HCT116 (cell line): ENCODE data around the gene SEC62. TPM values are rescaled to one million over a fixed set of nuclear protein-coding genes. Genes with fewer than 3 reads are reported as not detected.

Source experiments
- ATAC-seq: fragments of 200-7000 bp; cut with Tn5 transposase; 2 replicates; pipeline ENCODE4 v1.9.1; 2020; ENCODE audit warnings: mild to moderate bottlenecking, moderate library complexity
- BruUV-seq: library from RNA; stranded (reverse); fragments of 400-500 nt; replicated peaks from 2 replicates; lab custom pipeline; 2021; lab: Mats Ljungman, UMichigan
- CTCF ChIA-PET: fragments of 300-600 bp; sonication (Branson Sonifier 250); formaldehyde crosslinking; loops from one replicate; lab custom pipeline; 2021; ENCODE audit warnings: antibody characterized with exemption; lab: Charles Lee
- POLR2A ChIA-PET: fragments of 300-600, 350-600 bp; sonication (Branson Sonifier 250); formaldehyde crosslinking; loops from one replicate; lab custom pipeline; 2021; ENCODE audit warnings: antibody characterized with exemption; lab: Charles Lee
- RAD21 ChIA-PET, 2 experiments: fragments of 300-600 bp; sonication (Branson Sonifier 250); formaldehyde crosslinking; loops; one replicate each; lab custom pipeline; 2023; ENCODE audit warnings: low total read pairs in 2 of 2; ENCODE audit not compliant: uncharacterized antibody in 2 of 2, unreplicated experiment in 2 of 2, low non-redundant PET in 1 of 2; lab: Charles Lee
- DNase-seq: peaks from one replicate; pipeline ENCODE4 v3.0.0-alpha.2; 2010; ENCODE audit warnings: low read depth, low spot score
- H2AFZ ChIP-seq: fragments of 200-600 bp; shearing (Covaris generic), sonication (generic); 2 replicates; pipeline ENCODE4 v1.6.1; 2017; ENCODE audit warnings: low read depth, mixed run types, mixed read lengths, antibody characterized with exemption, low read length; ENCODE audit not compliant: poor library complexity, severe bottlenecking
- H3K27ac ChIP-seq: 2 replicates; pipeline ENCODE4 v1.5.1; 2012; ENCODE audit warnings: low read depth, low read length
- H3K27me3 ChIP-seq: fragments of 200-600 bp; sonication (generic); 2 replicates; pipeline ENCODE4 v1.6.1; 2016; ENCODE audit warnings: mixed run types, low read length, mixed read lengths; ENCODE audit not compliant: insufficient read depth
- H3K36me3 ChIP-seq, 2 experiments: fragments of 200-500 bp in 1 of 2; fragments of 200-600 bp in 1 of 2; sonication (Bioruptor generic) in 1 of 2; sonication (generic) in 1 of 2; 2 replicates each; pipeline versions ENCODE4 v1.5.1 to v1.6.1; 2014 to 2016; ENCODE audit warnings: low read length in 2 of 2, inconsistent platforms in 1 of 2, mixed read lengths in 1 of 2, mixed run types in 1 of 2; ENCODE audit not compliant: insufficient read depth in 2 of 2, control insufficient read depth in 1 of 2
- H3K4me1 ChIP-seq, 2 experiments: fragments of 200-600 bp in 1 of 2; sonication (generic) in 1 of 2; 2 replicates each; pipeline versions ENCODE4 v1.5.1 to v1.6.1; 2012 to 2017; ENCODE audit warnings: low read length in 2 of 2, inconsistent platforms in 1 of 2, mild to moderate bottlenecking in 1 of 2, mixed read lengths in 1 of 2, mixed run types in 1 of 2, moderate library complexity in 1 of 2; ENCODE audit not compliant: insufficient read depth in 2 of 2, control insufficient read depth in 1 of 2
- H3K4me2 ChIP-seq: fragments of 200-600 bp; sonication (generic); 2 replicates; pipeline ENCODE4 v1.6.1; 2017; ENCODE audit warnings: mixed run types, low read length, mixed read lengths
- H3K4me3 ChIP-seq, 2 experiments: fragments of 200-600 bp in 1 of 2; sonication (generic) in 1 of 2; replicated peaks in 1 of 2; 2 replicates each; pipeline ENCODE4 v1.5.1; 2011 to 2016; ENCODE audit warnings: low read length in 2 of 2, control low read depth in 1 of 2, low read depth in 1 of 2, mild to moderate bottlenecking in 1 of 2, mixed read lengths in 1 of 2, mixed run types in 1 of 2
- H3K79me2 ChIP-seq: fragments of 200-600 bp; sonication (generic); 2 replicates; pipeline ENCODE4 v1.6.1; 2017; ENCODE audit warnings: mild to moderate bottlenecking, mixed run types, low read length, moderate library complexity, mixed read lengths; ENCODE audit not compliant: insufficient read depth
- H3K9ac ChIP-seq: fragments of 200-600 bp; sonication (generic); 2 replicates; pipeline ENCODE4 v1.6.1; 2016; ENCODE audit warnings: low read length, mixed read lengths
- H3K9me2 ChIP-seq: fragments of 200-600 bp; sonication (generic), shearing (Covaris generic); 2 replicates; pipeline ENCODE4 v1.6.1; 2017; ENCODE audit warnings: mixed run types, mild to moderate bottlenecking, moderate library complexity; ENCODE audit not compliant: insufficient read depth
- H3K9me3 ChIP-seq, 2 experiments: fragments of 200-500 bp in 1 of 2; fragments of 200-600 bp in 1 of 2; sonication (Bioruptor generic) in 1 of 2; sonication (generic) in 1 of 2; 2 replicates each; pipeline ENCODE4 v1.6.1; 2014 to 2017; ENCODE audit warnings: low read length in 2 of 2, mixed read lengths in 2 of 2, inconsistent platforms in 1 of 2, low read depth in 1 of 2, mild to moderate bottlenecking in 1 of 2, mixed run types in 1 of 2, moderate library complexity in 1 of 2; ENCODE audit not compliant: control insufficient read depth in 1 of 2, insufficient read depth in 1 of 2
- H4K20me1 ChIP-seq: fragments of 200-600 bp; sonication (generic), shearing (Covaris generic); 2 replicates; pipeline ENCODE4 v1.6.1; 2017; ENCODE audit warnings: mixed run types, mild to moderate bottlenecking, moderate library complexity; ENCODE audit not compliant: insufficient read depth
- CBX3 ChIP-seq: IDR thresholded peaks from 2 replicates; pipeline ENCODE4 v1.6.1; 2012; ENCODE audit warnings: low read depth
- ELF1 ChIP-seq: IDR thresholded peaks from 2 replicates; pipeline ENCODE4 v1.6.1; 2012; ENCODE audit warnings: low read depth, borderline replicate concordance
- EZH2 ChIP-seq: fragments of 200-600 bp; sonication (generic); IDR thresholded peaks from 2 replicates; pipeline ENCODE4 v1.6.1; 2017; ENCODE audit warnings: antibody characterized with exemption, mixed run types
- EZH2phosphoT487 ChIP-seq: fragments of 200-600 bp; IDR thresholded peaks from 2 replicates; pipeline ENCODE4 v1.6.1; 2018; ENCODE audit warnings: antibody characterized with exemption, borderline replicate concordance
- FOSL1 ChIP-seq: IDR thresholded peaks from 2 replicates; pipeline ENCODE4 v1.6.1; 2012; ENCODE audit warnings: low read depth
- POLR2A ChIP-seq: IDR thresholded peaks from 2 replicates; pipeline ENCODE4 v1.7.0; 2011; ENCODE audit warnings: borderline replicate concordance; ENCODE audit not compliant: insufficient read depth, insufficient read length; ENCODE audit errors: extremely low read depth
- POLR2AphosphoS5 ChIP-seq: IDR thresholded peaks from 2 replicates; pipeline ENCODE4 v1.6.1; 2011; ENCODE audit warnings: mild to moderate bottlenecking, low read depth, low read length, moderate library complexity
- RAD21 ChIP-seq: IDR thresholded peaks from 2 replicates; pipeline ENCODE4 v1.6.1; 2012; ENCODE audit warnings: low read depth, mild to moderate bottlenecking
- SIN3A ChIP-seq: IDR thresholded peaks from 2 replicates; pipeline ENCODE4 v1.6.1; 2012; ENCODE audit warnings: low read depth
- SP1 ChIP-seq: IDR thresholded peaks from 2 replicates; pipeline ENCODE4 v1.6.1; 2012; ENCODE audit warnings: low read depth
- SRF ChIP-seq: IDR thresholded peaks from 2 replicates; pipeline ENCODE4 v1.6.1; 2012; ENCODE audit warnings: low read depth
- TCF7L2 ChIP-seq: IDR thresholded peaks from 2 replicates; pipeline ENCODE4 v1.7.0; 2011; ENCODE audit warnings: borderline replicate concordance, inconsistent platforms; ENCODE audit not compliant: insufficient read depth, insufficient read length; ENCODE audit errors: extremely low read depth
- ZFX ChIP-seq: fragments of 450-650 bp; IDR thresholded peaks from 2 replicates; pipeline ENCODE4 v1.6.1; 2017
- intact Hi-C: fragments of 100-400 bp; cut with micrococcal nuclease; formaldehyde crosslinking; loops from 2 replicates; pipeline ENCODE4 v1.10.0; 2022
- total RNA-seq: library from RNA; stranded (reverse); gene quantifications from one replicate; pipeline ENCODE4 v1.2.1, GENCODE V29; 2021; ENCODE audit not compliant: unreplicated experiment
- TF ChIP-seq, protein P1 (sequence below): IDR thresholded peaks from 2 replicates; pipeline ENCODE4 v1.6.1; 2012; ENCODE audit warnings: low read depth
- TF ChIP-seq, protein P2 (sequence below): IDR thresholded peaks from 2 replicates; pipeline ENCODE4 v1.6.1; 2011; ENCODE audit warnings: mild to moderate bottlenecking, low read length, moderate library complexity; ENCODE audit not compliant: insufficient replicate concordance; ENCODE audit errors: extremely low read depth

The SEC62 gene
- total RNA-seq, 1 experiment from 2014 or later: 55.4 TPM

DNA sequence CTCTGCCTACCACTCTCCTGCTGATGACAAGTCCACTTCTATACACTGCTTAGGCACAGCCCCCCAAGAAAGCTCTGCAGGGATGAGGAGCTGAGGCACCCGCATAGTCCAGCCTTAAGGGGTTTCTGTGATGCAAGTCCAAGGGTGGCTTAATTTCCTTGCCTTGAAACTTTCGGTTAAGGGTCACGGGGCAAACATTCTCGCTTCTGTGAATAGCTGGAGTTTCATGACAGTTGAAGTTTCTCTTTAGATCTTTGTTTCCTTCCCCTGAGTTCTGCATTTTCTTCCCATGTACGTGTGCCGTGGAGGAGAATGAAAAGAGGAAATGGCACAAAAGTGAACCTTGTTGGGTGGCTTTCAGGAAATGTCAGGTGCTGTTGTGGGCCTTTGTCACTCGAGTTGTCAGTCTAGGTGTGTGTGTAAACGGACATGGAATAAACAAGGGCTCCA lies 78.2 kb downstream of the SEC62 start:
- Histone ChIP-seq H3K9me2 (no peaks in the 10 kb centered on the region), H2AFZ (no peak overlapping the region), H3K4me3 (no peak overlapping the region), H3K27me3 (no peaks in the 10 kb centered on the region), H3K9me3 (no peaks in the 10 kb centered on the region), H4K20me1 (no peaks in the 10 kb centered on the region), H3K9ac (no peak overlapping the region), H3K79me2 (no peaks in the 10 kb centered on the region), H3K4me2 (no peak overlapping the region), H3K4me1 (0 out of 4 replicates have a peak, but pooled peaks cover 0 to 2% of the 10 kb centered on the region in 2 experiments), H3K27ac (no peak overlapping the region), H3K36me3 (no peaks in the 10 kb centered on the region; a peak in 1 of 4 replicates)
- intact Hi-C loops: no loop called here
- ATAC-seq (no peak), DNase-seq (no peak)
- ChIA-PET POLR2A (interaction anchor here (0.7 kb wide), 1 partner anchor 328 kb away, joined by 5 read pairs; no protein-coding TSS in a partner anchor), RAD21 (no interaction called here), CTCF (no interaction called here)
- BruUV-seq: no TSS peak
- TF ChIP-seq SP1 (no peak), CBX3 (no peak), SRF (no peak), POLR2A (no peak), RAD21 (no peak), POLR2AphosphoS5 (no peak)

DNA sequence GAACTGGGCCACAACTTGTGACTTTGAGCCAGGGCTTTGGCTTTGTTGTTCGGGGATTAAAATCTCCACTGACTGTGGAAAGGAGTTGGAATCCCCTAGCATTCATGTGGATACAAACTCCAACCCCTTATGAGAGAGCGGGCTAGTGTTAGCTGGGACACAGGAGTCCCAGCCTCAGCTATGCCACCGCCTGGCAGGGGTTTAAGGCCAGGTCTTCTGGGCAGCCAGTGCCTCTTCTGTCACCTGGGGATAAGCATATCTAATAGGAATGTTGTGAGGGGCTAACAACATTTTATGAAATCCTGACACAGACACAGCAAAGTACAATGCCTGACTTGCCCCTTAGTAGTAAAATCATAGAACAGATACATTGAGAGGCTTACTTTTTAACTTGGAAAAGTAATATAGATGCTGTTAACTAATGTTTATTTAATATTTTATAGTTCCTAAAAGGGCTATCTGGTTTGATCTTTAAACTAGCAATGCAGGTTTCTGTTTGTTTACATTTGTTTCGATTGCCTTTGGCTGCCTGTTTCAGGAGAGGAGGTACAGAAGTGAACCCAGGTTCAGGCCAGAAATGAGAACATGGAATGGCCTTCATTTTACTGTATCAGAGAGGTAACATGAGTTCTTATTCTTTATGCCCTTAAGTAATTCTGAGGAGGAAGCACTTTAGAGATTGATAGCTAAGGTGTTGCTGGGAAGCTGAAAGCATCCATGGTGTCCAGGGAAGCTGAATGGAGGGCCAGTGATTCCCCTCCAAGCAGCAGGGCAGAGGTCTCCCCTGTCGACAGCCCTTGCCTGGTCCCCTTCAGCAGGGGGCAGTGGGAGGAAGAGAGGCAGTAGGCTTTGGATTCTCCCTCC lies 79.9 kb downstream of the SEC62 start:
- Histone ChIP-seq H3K27me3 (no peaks in the 10 kb centered on the region), H3K27ac (no peak overlapping the region), H3K9ac (no peak overlapping the region), H3K4me2 (no peak overlapping the region), H2AFZ (no peak overlapping the region), H3K4me1 (0 out of 4 replicates have a peak, but pooled peaks cover 0 to 2% of the 10 kb centered on the region in 2 experiments), H3K4me3 (no peak overlapping the region), H3K79me2 (no peaks in the 10 kb centered on the region), H3K9me3 (no peaks in the 10 kb centered on the region), H3K9me2 (no peaks in the 10 kb centered on the region), H4K20me1 (no peaks in the 10 kb centered on the region), H3K36me3 (no peaks in the 10 kb centered on the region; a peak in 1 of 4 replicates)
- ChIA-PET CTCF (no interaction called here), POLR2A (no interaction called here), RAD21 (no interaction called here)
- DNase-seq: no peak
- no peak for ATAC-seq
- no TSS peak for BruUV-seq
- intact Hi-C loops: no loop called here
- no peak for TF ChIP-seq EZH2phosphoT487
- TF ChIP-seq TCF7L2: no peak
- no peak for TF ChIP-seq RAD21
- TF ChIP-seq EZH2: no peak
- TF ChIP-seq SIN3A: no peak
- TF ChIP-seq POLR2AphosphoS5: no peak
- TF ChIP-seq ZFX: no peak
- no peak for TF ChIP-seq FOSL1
- TF ChIP-seq ELF1: no peak
- TF ChIP-seq, protein P1, sequence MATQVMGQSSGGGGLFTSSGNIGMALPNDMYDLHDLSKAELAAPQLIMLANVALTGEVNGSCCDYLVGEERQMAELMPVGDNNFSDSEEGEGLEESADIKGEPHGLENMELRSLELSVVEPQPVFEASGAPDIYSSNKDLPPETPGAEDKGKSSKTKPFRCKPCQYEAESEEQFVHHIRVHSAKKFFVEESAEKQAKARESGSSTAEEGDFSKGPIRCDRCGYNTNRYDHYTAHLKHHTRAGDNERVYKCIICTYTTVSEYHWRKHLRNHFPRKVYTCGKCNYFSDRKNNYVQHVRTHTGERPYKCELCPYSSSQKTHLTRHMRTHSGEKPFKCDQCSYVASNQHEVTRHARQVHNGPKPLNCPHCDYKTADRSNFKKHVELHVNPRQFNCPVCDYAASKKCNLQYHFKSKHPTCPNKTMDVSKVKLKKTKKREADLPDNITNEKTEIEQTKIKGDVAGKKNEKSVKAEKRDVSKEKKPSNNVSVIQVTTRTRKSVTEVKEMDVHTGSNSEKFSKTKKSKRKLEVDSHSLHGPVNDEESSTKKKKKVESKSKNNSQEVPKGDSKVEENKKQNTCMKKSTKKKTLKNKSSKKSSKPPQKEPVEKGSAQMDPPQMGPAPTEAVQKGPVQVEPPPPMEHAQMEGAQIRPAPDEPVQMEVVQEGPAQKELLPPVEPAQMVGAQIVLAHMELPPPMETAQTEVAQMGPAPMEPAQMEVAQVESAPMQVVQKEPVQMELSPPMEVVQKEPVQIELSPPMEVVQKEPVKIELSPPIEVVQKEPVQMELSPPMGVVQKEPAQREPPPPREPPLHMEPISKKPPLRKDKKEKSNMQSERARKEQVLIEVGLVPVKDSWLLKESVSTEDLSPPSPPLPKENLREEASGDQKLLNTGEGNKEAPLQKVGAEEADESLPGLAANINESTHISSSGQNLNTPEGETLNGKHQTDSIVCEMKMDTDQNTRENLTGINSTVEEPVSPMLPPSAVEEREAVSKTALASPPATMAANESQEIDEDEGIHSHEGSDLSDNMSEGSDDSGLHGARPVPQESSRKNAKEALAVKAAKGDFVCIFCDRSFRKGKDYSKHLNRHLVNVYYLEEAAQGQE: no peak
- TF ChIP-seq, protein P2, sequence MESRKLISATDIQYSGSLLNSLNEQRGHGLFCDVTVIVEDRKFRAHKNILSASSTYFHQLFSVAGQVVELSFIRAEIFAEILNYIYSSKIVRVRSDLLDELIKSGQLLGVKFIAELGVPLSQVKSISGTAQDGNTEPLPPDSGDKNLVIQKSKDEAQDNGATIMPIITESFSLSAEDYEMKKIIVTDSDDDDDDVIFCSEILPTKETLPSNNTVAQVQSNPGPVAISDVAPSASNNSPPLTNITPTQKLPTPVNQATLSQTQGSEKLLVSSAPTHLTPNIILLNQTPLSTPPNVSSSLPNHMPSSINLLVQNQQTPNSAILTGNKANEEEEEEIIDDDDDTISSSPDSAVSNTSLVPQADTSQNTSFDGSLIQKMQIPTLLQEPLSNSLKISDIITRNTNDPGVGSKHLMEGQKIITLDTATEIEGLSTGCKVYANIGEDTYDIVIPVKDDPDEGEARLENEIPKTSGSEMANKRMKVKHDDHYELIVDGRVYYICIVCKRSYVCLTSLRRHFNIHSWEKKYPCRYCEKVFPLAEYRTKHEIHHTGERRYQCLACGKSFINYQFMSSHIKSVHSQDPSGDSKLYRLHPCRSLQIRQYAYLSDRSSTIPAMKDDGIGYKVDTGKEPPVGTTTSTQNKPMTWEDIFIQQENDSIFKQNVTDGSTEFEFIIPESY: no peak
